ENCODE data around the gene FYN. TPM values are rescaled to one million over a fixed set of nuclear protein-coding genes. Genes with fewer than 3 reads are reported as not detected.

Gene FYN
- total RNA-seq, 1 experiment from 2014 or later, result 34.3 TPM

- intact Hi-C loops (cut with micrococcal nuclease; ENCODE audit: unreplicated experiment), result no loop called here
- Histone ChIP-seq H3K9me3 (ENCODE audit: low read depth, low read length, poor library complexity, severe bottlenecking) (no peaks in the 10 kb centered on the region), H3K4me3 (ENCODE audit: low read depth, low read length, poor library complexity, severe bottlenecking) (no peak overlapping the region), H3K27me3 (replicated peaks; ENCODE audit: insufficient read depth, low read depth, low read length, poor library complexity) (no peaks in the 10 kb centered on the region), H3K27ac (ENCODE audit: low read depth, low read length, poor library complexity, severe bottlenecking) (no peak overlapping the region), H3K4me1 (ENCODE audit: insufficient read depth, low read length, poor library complexity, severe bottlenecking) (peaks cover 6% of the 10 kb centered on the region), H3K36me3 (ENCODE audit: insufficient read depth, low read length, poor library complexity, severe bottlenecking) (no peaks in the 10 kb centered on the region)
- TF ChIP-seq, protein P1, sequence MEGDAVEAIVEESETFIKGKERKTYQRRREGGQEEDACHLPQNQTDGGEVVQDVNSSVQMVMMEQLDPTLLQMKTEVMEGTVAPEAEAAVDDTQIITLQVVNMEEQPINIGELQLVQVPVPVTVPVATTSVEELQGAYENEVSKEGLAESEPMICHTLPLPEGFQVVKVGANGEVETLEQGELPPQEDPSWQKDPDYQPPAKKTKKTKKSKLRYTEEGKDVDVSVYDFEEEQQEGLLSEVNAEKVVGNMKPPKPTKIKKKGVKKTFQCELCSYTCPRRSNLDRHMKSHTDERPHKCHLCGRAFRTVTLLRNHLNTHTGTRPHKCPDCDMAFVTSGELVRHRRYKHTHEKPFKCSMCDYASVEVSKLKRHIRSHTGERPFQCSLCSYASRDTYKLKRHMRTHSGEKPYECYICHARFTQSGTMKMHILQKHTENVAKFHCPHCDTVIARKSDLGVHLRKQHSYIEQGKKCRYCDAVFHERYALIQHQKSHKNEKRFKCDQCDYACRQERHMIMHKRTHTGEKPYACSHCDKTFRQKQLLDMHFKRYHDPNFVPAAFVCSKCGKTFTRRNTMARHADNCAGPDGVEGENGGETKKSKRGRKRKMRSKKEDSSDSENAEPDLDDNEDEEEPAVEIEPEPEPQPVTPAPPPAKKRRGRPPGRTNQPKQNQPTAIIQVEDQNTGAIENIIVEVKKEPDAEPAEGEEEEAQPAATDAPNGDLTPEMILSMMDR (conservative IDR thresholded peaks at IDR 0.05; ENCODE audit: low read depth, low read length), result no peak
- no peak for TF ChIP-seq EZH2 (IDR thresholded peaks at IDR 0.05; ENCODE audit: borderline replicate concordance, low read depth, low read length, poor library complexity, severe bottlenecking)
- BruUV-seq (replicated peaks), result no TSS peak
- POLR2A ChIA-PET (ENCODE audit: low non-redundant PET), result no interaction called here
- no peak for DNase-seq (ENCODE audit: low spot score)
- CTCF ChIA-PET, result no interaction called here
These were observed 70.4 kb downstream of the FYN start for GRCh38 chr6:111802720-111803330.

- no peak overlapping the region for H3K4me3 ChIP-seq (ENCODE audit: low read depth, low read length, poor library complexity, severe bottlenecking)
- POLR2A ChIA-PET (ENCODE audit: low non-redundant PET), result no interaction called here
- intact Hi-C loops (cut with micrococcal nuclease; ENCODE audit: unreplicated experiment), result no loop called here
- DNase-seq (ENCODE audit: low spot score), result no peak
- no peak overlapping the region for H3K27ac ChIP-seq (ENCODE audit: low read depth, low read length, poor library complexity, severe bottlenecking)
- CTCF ChIA-PET, result no interaction called here
- H3K36me3 ChIP-seq (ENCODE audit: insufficient read depth, low read length, poor library complexity, severe bottlenecking), result no peaks in the 10 kb centered on the region
- no TSS peak for BruUV-seq (replicated peaks)
- TF ChIP-seq, protein P1 (conservative IDR thresholded peaks at IDR 0.05; ENCODE audit: low read depth, low read length), result no peak
- TF ChIP-seq EZH2 (IDR thresholded peaks at IDR 0.05; ENCODE audit: borderline replicate concordance, low read depth, low read length, poor library complexity, severe bottlenecking), result no peak
- no peaks in the 10 kb centered on the region for H3K9me3 ChIP-seq (ENCODE audit: low read depth, low read length, poor library complexity, severe bottlenecking)
- H3K27me3 ChIP-seq (replicated peaks; ENCODE audit: insufficient read depth, low read depth, low read length, poor library complexity), result no peaks in the 10 kb centered on the region
- H3K4me1 ChIP-seq (ENCODE audit: insufficient read depth, low read length, poor library complexity, severe bottlenecking), result peaks cover 6% of the 10 kb centered on the region
These were observed 71.2 kb downstream of the FYN start for GRCh38 chr6:111802015-111802414.

DNA sequence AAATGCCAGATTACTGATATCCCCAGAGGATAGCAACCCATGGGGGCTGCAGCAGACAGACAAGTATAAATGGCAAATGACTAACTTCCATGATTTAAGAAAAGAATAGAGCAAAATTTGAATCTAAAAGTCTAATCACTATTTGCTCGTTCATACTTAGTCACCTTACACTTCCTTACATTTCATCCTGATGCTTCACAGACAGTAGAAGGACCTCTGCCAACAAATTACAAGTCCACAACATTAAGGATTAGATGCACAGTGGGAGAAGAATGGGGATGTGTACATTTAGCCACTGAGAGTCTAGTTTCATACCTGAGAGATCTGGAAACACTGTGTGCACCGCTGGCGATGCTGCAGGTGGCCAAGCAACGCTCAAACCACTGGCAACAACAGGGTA, 72.4 kb downstream of the FYN start:
- Histone ChIP-seq H3K36me3 (ENCODE audit: insufficient read depth, low read length, poor library complexity, severe bottlenecking) (no peaks in the 10 kb centered on the region), H3K27me3 (replicated peaks; ENCODE audit: insufficient read depth, low read depth, low read length, poor library complexity) (no peaks in the 10 kb centered on the region), H3K27ac (ENCODE audit: low read depth, low read length, poor library complexity, severe bottlenecking) (no peak overlapping the region), H3K4me3 (ENCODE audit: low read depth, low read length, poor library complexity, severe bottlenecking) (no peak overlapping the region), H3K9me3 (ENCODE audit: low read depth, low read length, poor library complexity, severe bottlenecking) (no peaks in the 10 kb centered on the region), H3K4me1 (ENCODE audit: insufficient read depth, low read length, poor library complexity, severe bottlenecking) (peaks cover 2% of the 10 kb centered on the region)
- no peak for TF ChIP-seq EZH2 (IDR thresholded peaks at IDR 0.05; ENCODE audit: borderline replicate concordance, low read depth, low read length, poor library complexity, severe bottlenecking)
- TF ChIP-seq, protein P1 (conservative IDR thresholded peaks at IDR 0.05; ENCODE audit: low read depth, low read length), result no peak
- no TSS peak for BruUV-seq (replicated peaks)
- intact Hi-C loops (cut with micrococcal nuclease; ENCODE audit: unreplicated experiment), result no loop called here
- ChIA-PET POLR2A (ENCODE audit: low non-redundant PET) (no interaction called here), CTCF (no interaction called here)
- DNase-seq (ENCODE audit: low spot score), result no peak
